ACHN (cell line): ENCODE results near the gene OR2AG2.

ENCODE experiments used
- DNase-seq: peaks from one replicate; pipeline ENCODE4 v3.0.0-alpha.2; 2015
- in situ Hi-C: cut with HindIII; loops from 2 replicates; pipeline ENCODE4 v1.10.0; 2017; ENCODE audit warnings: low sequenced_read_pairs, low pct_ligation_motif_present, low pct_unique_long_range_greater_than_20kb

Gene OR2AG2

DNA sequence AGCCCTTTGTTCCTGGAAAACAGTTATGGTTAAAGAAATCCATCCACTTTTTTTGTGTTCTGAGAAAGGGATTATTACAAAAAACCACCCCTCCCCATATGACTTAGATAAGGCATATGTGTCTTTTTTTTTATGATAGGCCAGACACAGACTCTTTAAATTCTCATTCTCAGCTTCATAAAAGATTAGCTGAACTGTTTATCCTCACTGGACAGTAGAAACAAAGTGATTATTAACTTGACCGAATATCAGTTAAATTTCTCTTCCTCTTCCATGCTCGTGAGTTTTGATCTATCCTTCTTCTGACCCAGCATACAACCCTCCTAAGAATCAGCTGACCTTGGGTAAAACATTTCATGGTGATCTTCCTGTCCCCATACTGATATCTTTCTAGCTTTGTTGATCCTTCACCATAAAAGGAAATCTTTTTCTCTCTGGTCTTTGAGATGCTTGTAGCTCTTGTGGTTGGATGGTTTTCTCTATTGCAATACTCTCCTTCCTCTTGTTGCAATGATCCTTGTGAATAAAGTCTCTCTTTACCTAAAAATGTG, 26.2 kb downstream of the OR2AG2 start:
- DNase-seq = no peak
- in situ Hi-C loops = no loop called here

DNA sequence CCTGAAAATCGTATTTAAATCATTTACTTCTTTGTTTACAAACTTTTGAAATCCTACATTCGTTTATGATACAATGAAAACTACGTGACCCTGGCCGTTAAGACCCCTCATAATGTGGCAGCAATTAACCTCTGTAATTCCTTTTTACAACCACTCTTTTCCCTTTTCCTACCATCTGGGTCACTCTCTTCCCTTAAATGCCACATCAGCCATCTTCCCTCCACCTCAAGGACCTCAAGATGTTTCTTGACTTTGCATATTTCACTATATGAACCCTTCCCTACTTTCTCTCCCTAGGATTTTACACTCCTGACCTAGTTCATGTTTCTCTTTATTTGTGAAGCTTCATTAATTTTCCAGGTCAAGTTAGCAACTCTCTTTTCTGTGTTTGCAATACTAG, 26.8 kb downstream of the OR2AG2 start:
- in situ Hi-C loops = no loop called here

GRCh38 chr11:6742260-6742659, 29.5 kb downstream of the OR2AG2 start:
- no peak for DNase-seq
- in situ Hi-C loops = no loop called here

More for the DNA sequence above, 26.8 kb downstream of the OR2AG2 start:
- DNase-seq = no peak

DNA sequence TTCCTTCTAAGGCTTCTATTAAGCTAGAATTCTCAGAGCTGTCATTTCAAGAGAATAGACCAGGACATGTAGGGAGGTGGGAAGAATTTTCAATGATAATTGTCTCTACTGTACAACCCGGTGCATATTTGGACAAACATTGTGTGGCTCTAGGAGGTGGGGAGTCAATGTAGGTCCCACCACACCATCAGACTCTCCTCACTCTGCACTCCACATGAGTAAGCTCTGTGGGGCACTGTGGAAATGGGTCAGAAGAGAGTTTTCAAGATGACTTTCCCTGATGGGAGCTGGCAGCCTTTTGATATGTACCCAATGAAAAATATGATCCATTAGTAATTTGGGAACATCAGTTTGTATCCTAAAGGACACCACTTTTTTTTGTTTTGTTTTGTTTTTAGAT, 33.2 kb downstream of the OR2AG2 start:
- in situ Hi-C loops = no loop called here
- no peak for DNase-seq

DNA sequence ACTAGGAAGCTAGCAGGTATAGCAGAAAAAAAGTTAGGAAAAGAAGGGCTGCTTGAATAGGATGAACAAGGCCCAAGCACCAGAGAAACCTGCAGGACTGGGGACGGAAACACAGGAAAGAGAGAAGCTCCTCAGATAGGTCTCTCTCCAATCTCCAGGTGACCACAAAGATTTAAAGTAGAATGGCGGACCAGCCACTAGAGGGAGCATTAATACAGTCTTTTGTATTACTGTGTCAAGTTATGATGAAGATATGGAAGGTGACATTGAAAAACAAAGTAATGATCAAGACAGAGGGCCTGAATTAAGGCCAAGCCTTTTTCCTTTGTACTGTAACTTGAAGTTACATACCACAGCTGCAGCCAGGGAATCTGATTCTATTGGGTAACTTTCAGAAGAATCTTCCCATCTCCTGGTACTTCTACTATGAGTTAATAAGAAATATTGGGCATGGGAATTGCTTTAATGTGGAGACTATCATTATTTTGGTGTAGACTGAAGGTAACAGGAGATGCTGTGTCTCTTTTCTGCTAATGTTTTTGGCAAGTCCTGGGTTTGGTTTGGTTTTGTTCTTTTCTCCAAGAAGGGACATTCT, 33.8 kb downstream of the OR2AG2 start:
- DNase-seq = peak; percentile 57
- in situ Hi-C loops = no loop called here

GRCh38 chr11:6736495-6737121, 35.2 kb downstream of the OR2AG2 start:
- in situ Hi-C loops = no loop called here
- DNase-seq = no peak

GRCh38 chr11:6735306-6735705, 36.5 kb downstream of the OR2AG2 start:
- in situ Hi-C loops = no loop called here
- DNase-seq = peak; percentile 29

- in situ Hi-C loops = no loop called here
- DNase-seq = no peak
Observed at GRCh38 chr11:6734616-6735015, 37.2 kb downstream of the OR2AG2 start.

DNA sequence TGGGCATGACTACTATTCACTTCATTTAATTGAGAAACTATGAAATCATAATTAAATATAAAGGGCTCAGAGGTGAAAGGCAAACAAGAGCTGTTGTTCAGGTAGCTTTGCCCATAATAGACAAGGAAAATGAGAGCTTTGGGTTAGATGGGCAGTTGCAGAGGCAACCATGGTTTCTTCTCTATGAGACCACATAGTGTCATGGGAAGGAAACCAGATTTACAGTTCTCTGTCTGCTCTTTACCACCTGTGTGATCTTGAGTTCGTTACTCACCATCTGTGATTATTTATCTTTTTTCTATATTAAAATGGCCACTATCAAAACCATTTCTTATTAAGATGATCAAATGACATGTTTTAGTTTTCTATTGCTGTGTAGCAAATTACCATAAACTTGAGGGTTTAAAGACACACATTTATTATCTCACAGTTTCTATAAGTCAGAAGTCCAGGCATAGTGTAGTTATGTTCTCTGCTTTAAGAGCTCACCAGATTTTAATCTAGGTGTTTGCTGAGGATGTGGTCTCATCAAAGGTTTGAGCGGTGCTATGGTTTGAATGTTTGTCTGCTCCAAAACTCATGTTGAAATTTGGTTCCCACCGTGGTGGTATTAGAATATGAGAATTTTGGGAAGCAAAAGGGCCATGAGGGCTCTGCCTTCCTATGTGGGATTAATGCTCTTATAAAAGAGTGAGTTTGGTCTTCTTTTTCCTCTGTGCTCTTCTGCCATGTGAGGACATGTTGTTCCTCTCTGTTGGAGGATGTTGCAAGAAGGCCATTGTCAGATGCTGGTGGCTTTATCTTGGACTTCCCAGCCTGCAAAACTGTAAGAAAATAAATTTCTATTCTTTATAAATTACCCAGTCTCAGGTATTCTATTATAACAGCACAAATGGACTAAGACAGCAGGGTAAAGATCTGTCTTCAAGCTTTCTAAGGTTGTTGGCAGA, 38.2 kb downstream of the OR2AG2 start:
- DNase-seq = no peak

DNA sequence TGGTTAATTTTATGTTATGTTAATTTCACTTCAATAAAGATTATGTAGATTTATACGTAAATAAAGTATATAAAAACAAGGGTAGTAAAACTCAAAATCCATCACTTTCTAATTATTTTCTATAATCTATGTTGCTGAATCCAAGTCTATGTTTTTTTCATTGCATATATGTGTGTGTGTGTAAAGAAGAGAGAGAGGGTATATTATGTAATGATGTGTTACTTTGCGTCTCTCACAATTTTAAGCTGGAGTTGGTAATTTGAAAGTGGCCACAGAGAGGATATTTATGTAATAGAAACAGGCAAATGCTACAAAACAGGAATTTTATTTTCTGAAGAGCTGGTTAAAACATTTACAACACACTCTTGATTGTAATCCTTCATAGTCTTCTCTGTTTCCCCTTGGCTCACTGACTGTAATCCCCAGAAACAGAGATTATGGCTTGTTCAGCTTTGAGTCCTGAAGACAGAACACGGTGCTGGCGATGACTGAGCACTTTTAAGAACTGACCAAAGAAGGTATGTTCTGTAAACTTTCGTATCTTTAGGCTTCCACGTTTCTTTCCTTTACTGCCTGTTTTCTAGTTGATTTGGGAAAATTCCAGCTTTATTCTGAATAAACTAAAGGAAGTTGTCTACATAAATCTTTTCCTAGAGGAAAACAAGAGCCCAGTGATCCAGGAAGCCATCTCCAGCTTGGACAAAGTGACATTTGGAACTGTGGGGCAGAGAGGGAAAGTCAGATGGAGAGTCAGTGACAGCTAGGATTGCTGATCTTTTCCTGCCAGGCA, 43.6 kb downstream of the OR2AG2 start:
- DNase-seq = no peak
- in situ Hi-C loops = no loop called here

More for the DNA sequence above, 38.2 kb downstream of the OR2AG2 start:
- in situ Hi-C loops = no loop called here

- in situ Hi-C loops = no loop called here
Observed at GRCh38 chr11:6725386-6725896, 46.3 kb downstream of the OR2AG2 start.

GRCh38 chr11:6724013-6724412, 47.8 kb downstream of the OR2AG2 start:
- in situ Hi-C loops = no loop called here

More at GRCh38 chr11:6725386-6725896, 46.3 kb downstream of the OR2AG2 start:
- DNase-seq = no peak

DNA sequence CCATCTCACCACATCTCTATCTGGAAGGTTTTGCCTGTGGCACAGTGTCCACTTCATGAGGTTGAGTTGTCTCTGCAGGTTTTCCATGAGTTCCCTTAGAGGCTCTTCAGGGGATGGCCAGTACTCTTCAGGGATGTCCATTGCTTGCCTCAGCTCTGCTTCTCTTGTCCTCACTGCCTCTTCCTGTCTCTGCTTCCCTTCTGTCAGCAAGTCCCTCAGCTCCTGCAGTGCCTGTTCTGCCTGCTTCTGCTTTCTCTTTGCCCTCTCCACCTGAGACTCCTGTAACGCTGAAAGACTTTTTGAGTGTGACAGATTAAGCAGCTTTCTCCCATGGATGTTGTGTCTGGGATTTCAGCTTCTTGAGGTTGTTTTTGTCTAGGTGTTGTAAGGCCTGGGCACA, 50.4 kb downstream of the OR2AG2 start:
- DNase-seq = no peak
- in situ Hi-C loops = no loop called here

More at GRCh38 chr11:6724013-6724412, 47.8 kb downstream of the OR2AG2 start:
- DNase-seq = no peak

- in situ Hi-C loops = no loop called here
Observed at GRCh38 chr11:6719576-6719975, 52.2 kb downstream of the OR2AG2 start.

GRCh38 chr11:6717426-6717825, 54.4 kb downstream of the OR2AG2 start:
- in situ Hi-C loops = no loop called here
- no peak for DNase-seq

More at GRCh38 chr11:6719576-6719975, 52.2 kb downstream of the OR2AG2 start:
- no peak for DNase-seq
